Measurements from ENCODE around the gene VCAN.

DNA sequence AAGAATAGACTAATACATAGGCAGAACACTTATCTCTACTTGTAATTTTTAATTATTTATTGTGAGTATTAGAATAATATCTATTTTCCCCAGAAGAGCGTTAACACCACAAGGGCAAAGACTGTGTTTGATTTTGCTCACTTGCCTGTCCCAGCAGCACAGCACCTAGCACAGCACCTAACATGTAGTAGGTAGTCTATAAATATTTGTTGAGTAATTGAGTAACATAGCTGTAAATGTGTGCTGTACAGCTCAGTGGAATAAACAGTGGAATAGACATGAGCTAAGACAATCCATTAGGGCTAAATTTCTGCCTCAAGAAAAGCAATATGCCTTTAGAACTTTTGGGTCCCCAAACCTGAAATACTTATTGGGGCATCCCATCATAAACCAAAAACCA, 49.3 kb upstream of the VCAN start:
- TF ChIP-seq, protein P1, sequence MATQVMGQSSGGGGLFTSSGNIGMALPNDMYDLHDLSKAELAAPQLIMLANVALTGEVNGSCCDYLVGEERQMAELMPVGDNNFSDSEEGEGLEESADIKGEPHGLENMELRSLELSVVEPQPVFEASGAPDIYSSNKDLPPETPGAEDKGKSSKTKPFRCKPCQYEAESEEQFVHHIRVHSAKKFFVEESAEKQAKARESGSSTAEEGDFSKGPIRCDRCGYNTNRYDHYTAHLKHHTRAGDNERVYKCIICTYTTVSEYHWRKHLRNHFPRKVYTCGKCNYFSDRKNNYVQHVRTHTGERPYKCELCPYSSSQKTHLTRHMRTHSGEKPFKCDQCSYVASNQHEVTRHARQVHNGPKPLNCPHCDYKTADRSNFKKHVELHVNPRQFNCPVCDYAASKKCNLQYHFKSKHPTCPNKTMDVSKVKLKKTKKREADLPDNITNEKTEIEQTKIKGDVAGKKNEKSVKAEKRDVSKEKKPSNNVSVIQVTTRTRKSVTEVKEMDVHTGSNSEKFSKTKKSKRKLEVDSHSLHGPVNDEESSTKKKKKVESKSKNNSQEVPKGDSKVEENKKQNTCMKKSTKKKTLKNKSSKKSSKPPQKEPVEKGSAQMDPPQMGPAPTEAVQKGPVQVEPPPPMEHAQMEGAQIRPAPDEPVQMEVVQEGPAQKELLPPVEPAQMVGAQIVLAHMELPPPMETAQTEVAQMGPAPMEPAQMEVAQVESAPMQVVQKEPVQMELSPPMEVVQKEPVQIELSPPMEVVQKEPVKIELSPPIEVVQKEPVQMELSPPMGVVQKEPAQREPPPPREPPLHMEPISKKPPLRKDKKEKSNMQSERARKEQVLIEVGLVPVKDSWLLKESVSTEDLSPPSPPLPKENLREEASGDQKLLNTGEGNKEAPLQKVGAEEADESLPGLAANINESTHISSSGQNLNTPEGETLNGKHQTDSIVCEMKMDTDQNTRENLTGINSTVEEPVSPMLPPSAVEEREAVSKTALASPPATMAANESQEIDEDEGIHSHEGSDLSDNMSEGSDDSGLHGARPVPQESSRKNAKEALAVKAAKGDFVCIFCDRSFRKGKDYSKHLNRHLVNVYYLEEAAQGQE (IDR thresholded peaks at IDR 0.05; ENCODE audit: insufficient read depth in 1 of 2, low read depth in 2 of 2, low read length in 2 of 2), result no peak
- no peak for TF ChIP-seq POLR2AphosphoS5 (IDR thresholded peaks at IDR 0.05; ENCODE audit: low read depth, low read length)
- no peak for TF ChIP-seq TAF1 (IDR thresholded peaks at IDR 0.05; ENCODE audit: borderline replicate concordance, insufficient read depth, low read length)
- TF ChIP-seq SIN3A (IDR thresholded peaks at IDR 0.05; ENCODE audit: borderline replicate concordance, insufficient read depth, low read length), result no peak
